Measurements from ENCODE around the gene SUSD3. TPM values are rescaled to one million over a fixed set of nuclear protein-coding genes. Genes with fewer than 3 reads are reported as not detected.

Gene SUSD3
- total and polyA plus RNA-seq, 2 of the 8 experiments (the other 6 are each of a cell fraction or from before 2014, with no cell fraction given): 5.5 to 35.4 TPM

- CTCF ChIA-PET (ENCODE audit: partially characterized antibody): interaction anchor here (0.7 to 4.9 kb wide), 8 partner anchors 10 to 80 kb away, joined by 3 to 44 read pairs (median 3); no protein-coding TSS in a partner anchor
- DNase-seq (ENCODE audit: low read depth in 1 of 2, low spot score in 2 of 2): no peak
- TF ChIP-seq KDM1A (IDR thresholded peaks at IDR 0.05; ENCODE audit: borderline replicate concordance, low read length): no peak
- TF ChIP-seq NANOG (IDR thresholded peaks at IDR 0.05; ENCODE audit: insufficient read depth, low read depth, low read length, poor library complexity, severe bottlenecking): no peak
- TF ChIP-seq TEAD4 (IDR thresholded peaks at IDR 0.05; ENCODE audit: low read depth, low read length): no peak
- TF ChIP-seq RBBP5 (IDR thresholded peaks at IDR 0.05; ENCODE audit: borderline replicate concordance, low read depth, low read length): no peak
- TF ChIP-seq SP4 (IDR thresholded peaks at IDR 0.05; ENCODE audit: low read length): no peak
- no peak for TF ChIP-seq FOSL1 (IDR thresholded peaks at IDR 0.05; ENCODE audit: insufficient read depth, low read depth, low read length)
- no peak for TF ChIP-seq HDAC2 (IDR thresholded peaks at IDR 0.05; ENCODE audit: borderline replicate concordance in 1 of 2, low read depth in 2 of 2, low read length in 2 of 2)
- no peak for TF ChIP-seq E2F6 (IDR thresholded peaks at IDR 0.05)
- TF ChIP-seq YY1 (IDR thresholded peaks at IDR 0.05; ENCODE audit: low read depth, low read length): no peak
- no peak for TF ChIP-seq USF2 (IDR thresholded peaks at IDR 0.05; ENCODE audit: low read length)
- TF ChIP-seq CBX8 (IDR thresholded peaks at IDR 0.05; ENCODE audit: borderline replicate concordance, low read depth, low read length): no peak
Observed at GRCh38 chr9:93035106-93035660, 23.3 kb upstream of the SUSD3 start.

More at GRCh38 chr9:93035106-93035660, 23.3 kb upstream of the SUSD3 start:
- H3K4me2 ChIP-seq (ENCODE audit: insufficient read depth in 1 of 2, low read depth in 2 of 2, low read length in 2 of 2): no peak overlapping the region
- no peak overlapping the region for H3K56ac ChIP-seq (replicated peaks; ENCODE audit: insufficient read length, low read depth, low read length)
- no peaks in the 10 kb centered on the region for H3K27me3 ChIP-seq (replicated peaks in 1 of 4; ENCODE audit: control insufficient read depth in 3 of 4, extremely low read depth in 1 of 4, insufficient read depth in 3 of 4, low read length in 3 of 4)
- H3K14ac ChIP-seq (ENCODE audit: insufficient read length): no peak overlapping the region
- no peak overlapping the region for H2BK20ac ChIP-seq (ENCODE audit: low read length)
- H3K9me3 ChIP-seq (ENCODE audit: insufficient read depth in 2 of 2, low read depth in 1 of 2, low read length in 1 of 2): no peaks in the 10 kb centered on the region
- no peaks in the 10 kb centered on the region for H3K79me1 ChIP-seq (ENCODE audit: low read depth, low read length)
- H3K4ac ChIP-seq (replicated peaks; ENCODE audit: insufficient read length, low read depth, low read length): no peak overlapping the region
- H3K23me2 ChIP-seq (ENCODE audit: low read depth, low read length): peaks cover 4% of the 10 kb centered on the region; the same call in 1 of the 2 replicates
- no peak for FAIRE-seq
- no peak overlapping the region for H2BK15ac ChIP-seq (ENCODE audit: low read length)
- H4K20me1 ChIP-seq (replicated peaks in 1 of 2; ENCODE audit: control insufficient read depth in 1 of 2, insufficient read depth in 2 of 2, low read length in 2 of 2): peaks cover 0 to 3% of the 10 kb centered on the region in 2 experiments
- H3K4me3 ChIP-seq (ENCODE audit: extremely low read depth in 1 of 4, insufficient read depth in 2 of 4, low read depth in 3 of 4, low read length in 4 of 4): no peak overlapping the region
- H3K23ac ChIP-seq (ENCODE audit: insufficient read length): no peak overlapping the region
- H3K27ac ChIP-seq (ENCODE audit: low read depth, low read length): no peak overlapping the region
- H2AFZ ChIP-seq (ENCODE audit: low read length): no peak overlapping the region
- H2BK12ac ChIP-seq (ENCODE audit: low read depth, low read length): no peak overlapping the region
- no peak overlapping the region for H4K91ac ChIP-seq (replicated peaks; ENCODE audit: insufficient read length, low read length)
- peak overlapping the region; percentile 4; the same call in 1 of the 2 replicates for H4K8ac ChIP-seq (ENCODE audit: extremely low read depth, insufficient read depth, low read length)
- POLR2A ChIA-PET (ENCODE audit: partially characterized antibody): no interaction called here
- H4K5ac ChIP-seq (ENCODE audit: insufficient read length, low read depth, low read length): no peak overlapping the region
- no peak overlapping the region; the same call in 1 of the 2 replicates for H2BK5ac ChIP-seq (ENCODE audit: low read depth, low read length)
- no peak overlapping the region for H2AK5ac ChIP-seq (ENCODE audit: low read depth, low read length)
- H3K18ac ChIP-seq (ENCODE audit: extremely low read depth, low read length): no peak overlapping the region
- no peak overlapping the region for H3K9ac ChIP-seq (replicated peaks in 1 of 4; ENCODE audit: extremely low read depth in 1 of 4, low read depth in 3 of 4, low read length in 3 of 4)
- no peaks in the 10 kb centered on the region for H3K79me2 ChIP-seq (ENCODE audit: control insufficient read depth in 1 of 2, insufficient read depth in 2 of 2, low read length in 2 of 2)
- WGBS, 2 experiments (ENCODE audit: extremely low coverage in 1 of 2, insufficient coverage in 1 of 2, insufficient read length in 1 of 2, insufficient replicate concordance in 2 of 2, low coverage in 1 of 2, low lambda C conversion rate in 2 of 2, missing lambda C conversion rate in 1 of 2): 97% methylated on average over 16 of the region's 19 CpGs; no CpG with 5 or more reads in 1 of the 2 experiments
- H2BK120ac ChIP-seq (replicated peaks; ENCODE audit: low read depth, low read length): no peak overlapping the region
- H3K4me1 ChIP-seq (replicated peaks in 1 of 4; ENCODE audit: control insufficient read depth in 3 of 4, insufficient read depth in 4 of 4, low read length in 3 of 4): peaks cover 0 to 9% (median under 1%) of the 10 kb centered on the region in 4 experiments; a peak in 3 of 7 replicates
- H3K36me3 ChIP-seq (ENCODE audit: control insufficient read depth in 2 of 4, insufficient read depth in 4 of 4, low read length in 3 of 4): no peaks in the 10 kb centered on the region

All from H1 (cell line).